ENCODE measurements around the gene RASSF3. TPM values are rescaled to one million over a fixed set of nuclear protein-coding genes. Genes with fewer than 3 reads are reported as not detected.

Gene RASSF3
- total RNA-seq, 1 experiment from 2014 or later: 107 TPM

GRCh38 chr12:64610660-64611340, 505 bp downstream of the RASSF3 start:
- in situ Hi-C loops (cut with HindIII; ENCODE audit: low pct_unique_long_range_greater_than_20kb, low sequenced_read_pairs) (no loop called here), intact Hi-C loops (cut with micrococcal nuclease; ENCODE audit: unreplicated experiment) (loop anchor here (2.0 to 5.0 kb wide), 2 partner anchors 56 to 87 kb away; no protein-coding TSS in a partner anchor)
- peaks cover 8% of the 10 kb centered on the region for H3K36me3 ChIP-seq (ENCODE audit: control insufficient read depth, insufficient read depth, low read length)
- H3K4me1 ChIP-seq (ENCODE audit: control insufficient read depth, insufficient read depth, low read length): peaks cover 30% of the 10 kb centered on the region
- BruUV-seq (replicated peaks): no TSS peak
- H3K9me3 ChIP-seq (ENCODE audit: control insufficient read depth, insufficient read depth, low read depth, low read length): no peaks in the 10 kb centered on the region
- CTCF ChIA-PET: interaction anchor here (0.5 to 0.9 kb wide), 3 partner anchors 9 to 61 kb away, joined by 3 to 6 read pairs (median 4); no protein-coding TSS in a partner anchor
- H3K27ac ChIP-seq (ENCODE audit: low read length): peak overlapping the region; percentile 90
- DNase-seq (ENCODE audit: low read depth, low spot score): no peak
- peak; percentile 55 for ATAC-seq
- peak overlapping the region; percentile 68 to 95 for H3K4me3 ChIP-seq (ENCODE audit: low read depth in 2 of 2, low read length in 2 of 2)
- H3K27me3 ChIP-seq (ENCODE audit: control insufficient read depth, insufficient read depth, low read length): no peaks in the 10 kb centered on the region
- POLR2A ChIA-PET: interaction anchor here (0.6 to 1.0 kb wide), 3 partner anchors 15 to 148 kb away, joined by 3 to 8 read pairs (median 3); no protein-coding TSS in a partner anchor
- TF ChIP-seq POLR2AphosphoS5 (IDR thresholded peaks at IDR 0.05; ENCODE audit: low read depth, low read length): no peak
- no peak for TF ChIP-seq CTCF (IDR thresholded peaks at IDR 0.05)
- TF ChIP-seq REST (IDR thresholded peaks at IDR 0.05; ENCODE audit: insufficient read depth in 1 of 2, low read depth in 2 of 2, low read length in 1 of 2): no peak
- TF ChIP-seq TCF7L2 (IDR thresholded peaks at IDR 0.05; ENCODE audit: low read depth, low read length): no peak
- peak; percentile 43 for TF ChIP-seq SIN3A (IDR thresholded peaks at IDR 0.05; ENCODE audit: borderline replicate concordance, insufficient read depth, low read depth, low read length)

- no TSS peak for BruUV-seq (replicated peaks)
- Histone ChIP-seq H3K4me3 (ENCODE audit: low read depth in 2 of 2, low read length in 2 of 2) (peak overlapping the region; percentile 68 to 95), H3K36me3 (ENCODE audit: control insufficient read depth, insufficient read depth, low read length) (peaks cover 10% of the 10 kb centered on the region), H3K27me3 (ENCODE audit: control insufficient read depth, insufficient read depth, low read length) (no peaks in the 10 kb centered on the region), H3K9me3 (ENCODE audit: control insufficient read depth, insufficient read depth, low read depth, low read length) (no peaks in the 10 kb centered on the region), H3K27ac (ENCODE audit: low read length) (peak overlapping the region; percentile 90), H3K4me1 (ENCODE audit: control insufficient read depth, insufficient read depth, low read length) (peaks cover 39% of the 10 kb centered on the region)
- intact Hi-C loops (cut with micrococcal nuclease; ENCODE audit: unreplicated experiment) (loop anchor here (2.0 to 5.0 kb wide), 2 partner anchors 55 to 86 kb away; no protein-coding TSS in a partner anchor), in situ Hi-C loops (cut with HindIII; ENCODE audit: low pct_unique_long_range_greater_than_20kb, low sequenced_read_pairs) (no loop called here)
- DNase-seq (ENCODE audit: low read depth, low spot score) (no peak), ATAC-seq (no peak)
- TF ChIP-seq TCF7L2 (IDR thresholded peaks at IDR 0.05; ENCODE audit: low read depth, low read length) (no peak), CTCF (IDR thresholded peaks at IDR 0.05) (no peak), SIN3A (IDR thresholded peaks at IDR 0.05; ENCODE audit: borderline replicate concordance, insufficient read depth, low read depth, low read length) (no peak), REST (IDR thresholded peaks at IDR 0.05; ENCODE audit: insufficient read depth in 1 of 2, low read depth in 2 of 2, low read length in 1 of 2) (no peak), POLR2AphosphoS5 (IDR thresholded peaks at IDR 0.05; ENCODE audit: low read depth, low read length) (no peak)
- ChIA-PET POLR2A (interaction anchor here (0.6 to 1.0 kb wide), 3 partner anchors 14 to 147 kb away, joined by 3 to 8 read pairs (median 3); no protein-coding TSS in a partner anchor), CTCF (interaction anchor here (0.6 to 0.9 kb wide), 3 partner anchors 9 to 62 kb away, joined by 4 to 6 read pairs (median 4); no protein-coding TSS in a partner anchor)
These were observed 1.3 kb downstream of the RASSF3 start for GRCh38 chr12:64611341-64612284.

Data from Panc1 (cell line).